ENCODE results near the gene SYNRG. TPM values are rescaled to one million over a fixed set of nuclear protein-coding genes. Genes with fewer than 3 reads are reported as not detected.
A peak's percentile ranks its signal among the peaks of the same experiment; 100 is the strongest.

SYNRG gene
- total and polyA plus RNA-seq, 2 of the 13 experiments (the other 11 are each of a cell fraction or from before 2014, with no cell fraction given), result 7.3 to 8.7 TPM

- TF ChIP-seq FOSL1 (CRISPR knock-in tag; IDR thresholded peaks at IDR 0.05; ENCODE audit: borderline replicate concordance) (no peak), ARHGAP35 (CRISPR knock-in tag; IDR thresholded peaks at IDR 0.05; ENCODE audit: borderline replicate concordance) (no peak), ZNF3 (CRISPR knock-in tag; IDR thresholded peaks at IDR 0.05) (no peak), SMARCC2 (IDR thresholded peaks at IDR 0.05) (no peak), ZBTB7B (CRISPR knock-in tag; IDR thresholded peaks at IDR 0.05) (peak; percentile 40; the same call in 1 of the 2 replicates), ZNF788 (CRISPR knock-in tag; IDR thresholded peaks at IDR 0.05; ENCODE audit: borderline replicate concordance) (no peak), ZNF766 (CRISPR knock-in tag; IDR thresholded peaks at IDR 0.05; ENCODE audit: borderline replicate concordance) (no peak), ZNF235 (CRISPR knock-in tag; IDR thresholded peaks at IDR 0.05; ENCODE audit: borderline replicate concordance) (no peak), HDAC1 (CRISPR knock-in tag; IDR thresholded peaks at IDR 0.05) (no peak; the same call in 1 of the 2 replicates), ZNF354B (CRISPR knock-in tag; IDR thresholded peaks at IDR 0.05) (no peak), PITX1 (CRISPR knock-in tag; IDR thresholded peaks at IDR 0.05) (no peak; the same call in 1 of the 2 replicates), ZFP91 (CRISPR knock-in tag; IDR thresholded peaks at IDR 0.05; ENCODE audit: borderline replicate concordance) (peak; percentile 71; the same call in 1 of the 2 replicates), ZEB1 (IDR thresholded peaks at IDR 0.05; ENCODE audit: insufficient replicate concordance, low read depth) (peak; percentile 80), ZNF24 (IDR thresholded peaks at IDR 0.05) (no peak), SIN3A (IDR thresholded peaks at IDR 0.05; ENCODE audit: borderline replicate concordance, low read depth, low read length) (no peak), KLF9 (CRISPR knock-in tag; IDR thresholded peaks at IDR 0.05; ENCODE audit: low read depth) (no peak), MATR3 (CRISPR knock-in tag; IDR thresholded peaks at IDR 0.05) (no peak), KAT2B (IDR thresholded peaks at IDR 0.05; ENCODE audit: borderline replicate concordance, low read depth, low read length) (no peak)
- TF ChIP-seq, protein P1, sequence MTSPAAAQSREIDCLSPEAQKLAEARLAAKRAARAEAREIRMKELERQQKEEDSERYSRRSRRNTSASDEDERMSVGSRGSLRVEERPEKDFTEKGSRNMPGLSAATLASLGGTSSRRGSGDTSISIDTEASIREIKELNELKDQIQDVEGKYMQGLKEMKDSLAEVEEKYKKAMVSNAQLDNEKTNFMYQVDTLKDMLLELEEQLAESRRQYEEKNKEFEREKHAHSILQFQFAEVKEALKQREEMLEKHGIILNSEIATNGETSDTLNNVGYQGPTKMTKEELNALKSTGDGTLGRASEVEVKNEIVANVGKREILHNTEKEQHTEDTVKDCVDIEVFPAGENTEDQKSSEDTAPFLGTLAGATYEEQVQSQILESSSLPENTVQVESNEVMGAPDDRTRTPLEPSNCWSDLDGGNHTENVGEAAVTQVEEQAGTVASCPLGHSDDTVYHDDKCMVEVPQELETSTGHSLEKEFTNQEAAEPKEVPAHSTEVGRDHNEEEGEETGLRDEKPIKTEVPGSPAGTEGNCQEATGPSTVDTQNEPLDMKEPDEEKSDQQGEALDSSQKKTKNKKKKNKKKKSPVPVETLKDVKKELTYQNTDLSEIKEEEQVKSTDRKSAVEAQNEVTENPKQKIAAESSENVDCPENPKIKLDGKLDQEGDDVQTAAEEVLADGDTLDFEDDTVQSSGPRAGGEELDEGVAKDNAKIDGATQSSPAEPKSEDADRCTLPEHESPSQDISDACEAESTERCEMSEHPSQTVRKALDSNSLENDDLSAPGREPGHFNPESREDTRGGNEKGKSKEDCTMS (CRISPR knock-in tag; conservative IDR thresholded peaks at IDR 0.05), result no peak
- TF ChIP-seq, protein P2, sequence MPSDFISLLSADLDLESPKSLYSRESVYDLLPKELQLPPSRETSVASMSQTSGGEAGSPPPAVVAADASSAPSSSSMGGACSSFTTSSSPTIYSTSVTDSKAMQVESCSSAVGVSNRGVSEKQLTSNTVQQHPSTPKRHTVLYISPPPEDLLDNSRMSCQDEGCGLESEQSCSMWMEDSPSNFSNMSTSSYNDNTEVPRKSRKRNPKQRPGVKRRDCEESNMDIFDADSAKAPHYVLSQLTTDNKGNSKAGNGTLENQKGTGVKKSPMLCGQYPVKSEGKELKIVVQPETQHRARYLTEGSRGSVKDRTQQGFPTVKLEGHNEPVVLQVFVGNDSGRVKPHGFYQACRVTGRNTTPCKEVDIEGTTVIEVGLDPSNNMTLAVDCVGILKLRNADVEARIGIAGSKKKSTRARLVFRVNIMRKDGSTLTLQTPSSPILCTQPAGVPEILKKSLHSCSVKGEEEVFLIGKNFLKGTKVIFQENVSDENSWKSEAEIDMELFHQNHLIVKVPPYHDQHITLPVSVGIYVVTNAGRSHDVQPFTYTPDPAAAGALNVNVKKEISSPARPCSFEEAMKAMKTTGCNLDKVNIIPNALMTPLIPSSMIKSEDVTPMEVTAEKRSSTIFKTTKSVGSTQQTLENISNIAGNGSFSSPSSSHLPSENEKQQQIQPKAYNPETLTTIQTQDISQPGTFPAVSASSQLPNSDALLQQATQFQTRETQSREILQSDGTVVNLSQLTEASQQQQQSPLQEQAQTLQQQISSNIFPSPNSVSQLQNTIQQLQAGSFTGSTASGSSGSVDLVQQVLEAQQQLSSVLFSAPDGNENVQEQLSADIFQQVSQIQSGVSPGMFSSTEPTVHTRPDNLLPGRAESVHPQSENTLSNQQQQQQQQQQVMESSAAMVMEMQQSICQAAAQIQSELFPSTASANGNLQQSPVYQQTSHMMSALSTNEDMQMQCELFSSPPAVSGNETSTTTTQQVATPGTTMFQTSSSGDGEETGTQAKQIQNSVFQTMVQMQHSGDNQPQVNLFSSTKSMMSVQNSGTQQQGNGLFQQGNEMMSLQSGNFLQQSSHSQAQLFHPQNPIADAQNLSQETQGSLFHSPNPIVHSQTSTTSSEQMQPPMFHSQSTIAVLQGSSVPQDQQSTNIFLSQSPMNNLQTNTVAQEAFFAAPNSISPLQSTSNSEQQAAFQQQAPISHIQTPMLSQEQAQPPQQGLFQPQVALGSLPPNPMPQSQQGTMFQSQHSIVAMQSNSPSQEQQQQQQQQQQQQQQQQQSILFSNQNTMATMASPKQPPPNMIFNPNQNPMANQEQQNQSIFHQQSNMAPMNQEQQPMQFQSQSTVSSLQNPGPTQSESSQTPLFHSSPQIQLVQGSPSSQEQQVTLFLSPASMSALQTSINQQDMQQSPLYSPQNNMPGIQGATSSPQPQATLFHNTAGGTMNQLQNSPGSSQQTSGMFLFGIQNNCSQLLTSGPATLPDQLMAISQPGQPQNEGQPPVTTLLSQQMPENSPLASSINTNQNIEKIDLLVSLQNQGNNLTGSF (CRISPR knock-in tag; IDR thresholded peaks at IDR 0.05), result no peak
Observed at GRCh38 chr17:37489197-37490001, 119.8 kb downstream of the SYNRG start, which contains the start of gene DUSP14 (continued).

All from HepG2 (cell line).